Forelimb muscle (tissue), 1 donor: Measurements from ENCODE around the gene CHN1. TPM values are rescaled to one million over a fixed set of nuclear protein-coding genes. Genes with fewer than 3 reads are reported as not detected.

Experiments used
- DNase-seq: peaks from one replicate; pipeline ENCODE4 v3.0.0-alpha.2; 2013; ENCODE audit warnings: low read depth
- polyA plus RNA-seq: library from polyadenylated mRNA; unstranded; fragments of 120-200 nt; gene quantifications from one replicate; pipeline ENCODE4 v1.2.1, GENCODE V29; 2013; ENCODE audit not compliant: insufficient read length

Gene CHN1
- polyA plus RNA-seq, 1 donor: 12.1 TPM

DNA sequence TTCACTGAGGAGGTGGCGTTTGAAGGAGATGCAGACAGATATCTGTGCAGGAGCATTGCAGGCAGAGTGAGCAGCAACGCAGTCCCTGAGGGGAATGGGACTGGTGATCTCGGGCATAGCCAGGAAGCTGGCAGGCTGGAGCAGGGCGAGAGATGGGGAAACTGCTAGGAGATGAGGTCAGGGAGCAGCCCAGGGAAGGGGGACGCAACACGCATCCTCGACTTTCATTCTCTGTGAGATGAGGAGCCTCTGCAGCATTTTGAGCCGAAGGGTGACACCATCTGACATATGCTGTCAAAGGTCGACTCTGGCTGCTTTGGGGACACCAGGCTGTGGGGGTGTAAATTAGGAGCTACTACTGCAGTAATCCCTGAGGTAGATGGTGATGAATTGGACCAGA is 236.6 kb downstream of the CHN1 start:
- DNase-seq: no peak

DNA sequence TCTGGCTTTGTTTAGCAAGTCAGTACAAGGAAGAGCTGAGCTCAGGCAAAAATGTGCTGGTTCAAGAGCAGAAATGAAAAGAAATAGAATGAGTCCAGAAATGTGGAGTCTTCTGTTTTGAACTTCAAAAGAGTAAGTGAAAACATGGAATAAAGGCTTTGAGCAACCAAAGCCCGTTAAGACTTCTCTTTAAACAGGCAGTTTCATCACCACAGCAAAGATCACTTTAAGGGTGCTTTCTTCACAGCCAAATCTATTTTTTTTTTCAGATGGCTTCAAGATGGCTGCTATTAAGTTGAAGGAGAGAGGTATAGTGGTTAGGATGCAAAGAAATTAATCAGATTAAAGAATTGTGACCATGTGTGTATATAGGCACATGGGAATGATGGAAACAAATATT is 238.9 kb downstream of the CHN1 start:
- DNase-seq: no peak

DNA sequence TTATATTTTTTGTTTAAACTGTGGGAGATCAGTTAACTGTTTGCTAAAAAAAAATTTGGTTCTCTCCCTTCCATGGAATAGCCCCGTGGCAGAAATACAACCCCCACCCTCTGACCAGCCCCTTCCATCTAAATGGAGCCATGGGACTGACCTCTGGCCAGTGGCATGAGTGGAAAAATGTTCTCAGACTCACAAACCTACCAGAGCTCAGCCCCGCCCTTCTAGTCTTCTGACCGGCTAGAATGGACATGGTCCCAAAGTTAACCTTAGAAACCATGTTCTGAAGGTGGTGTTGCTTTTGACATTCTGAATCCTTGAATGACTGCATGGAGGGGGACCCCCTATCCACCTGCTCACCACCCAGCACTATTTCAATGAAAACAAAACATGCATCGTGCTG is 239.6 kb downstream of the CHN1 start:
- no peak for DNase-seq

DNA sequence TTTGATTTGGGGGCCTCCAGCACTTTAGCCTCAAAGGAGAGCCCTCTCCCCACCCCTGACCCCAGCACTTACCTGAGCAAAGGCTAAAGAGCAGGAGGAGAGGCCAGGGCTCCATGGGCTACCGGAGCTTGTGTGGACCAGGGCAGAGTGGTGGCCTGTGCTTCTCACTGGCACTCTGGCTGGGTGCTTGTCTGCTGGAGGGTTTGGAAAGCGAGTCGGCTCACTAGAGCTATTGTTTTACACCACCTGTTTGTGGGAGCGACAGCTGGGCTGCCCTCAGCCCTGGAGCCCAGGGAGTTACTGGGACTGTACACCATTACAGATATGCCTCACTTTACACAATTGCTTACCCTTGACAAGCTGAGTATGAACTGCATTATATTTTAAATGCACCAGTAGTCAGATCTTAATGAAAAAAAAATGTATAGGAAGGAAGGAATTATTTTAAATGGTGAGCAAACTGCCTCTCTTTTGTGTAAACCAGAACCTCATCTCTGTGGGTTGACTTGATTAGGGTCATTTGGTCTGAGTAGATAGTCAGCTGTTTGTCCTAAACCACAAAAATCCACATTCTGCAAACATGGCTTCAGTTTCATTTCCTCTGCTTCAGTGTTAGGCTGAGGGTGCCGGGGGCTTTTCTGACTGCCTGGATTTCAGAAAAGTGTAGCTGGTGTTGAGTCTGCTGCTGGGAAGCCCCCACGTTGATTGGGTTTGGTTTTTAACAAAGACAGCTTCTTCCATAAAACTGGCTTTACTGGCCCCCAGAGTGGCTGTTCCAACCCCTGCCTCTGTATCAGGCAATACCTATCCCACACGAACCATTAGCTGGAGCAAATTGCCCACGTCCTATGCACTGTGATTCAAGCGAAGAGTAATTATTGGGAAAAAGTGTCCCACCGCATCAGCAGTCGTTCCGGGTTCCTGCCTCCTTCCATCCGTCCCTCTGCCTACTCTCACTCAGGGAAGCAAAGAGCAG is 240.6 kb downstream of the CHN1 start, which contains the start of gene CHRNA1:
Gene CHRNA1 (minus strand): TSS at position 193 of the 976 bp plus-strand sequence. CDS start 78 bp downstream, at position 115.
- no peak for DNase-seq

DNA sequence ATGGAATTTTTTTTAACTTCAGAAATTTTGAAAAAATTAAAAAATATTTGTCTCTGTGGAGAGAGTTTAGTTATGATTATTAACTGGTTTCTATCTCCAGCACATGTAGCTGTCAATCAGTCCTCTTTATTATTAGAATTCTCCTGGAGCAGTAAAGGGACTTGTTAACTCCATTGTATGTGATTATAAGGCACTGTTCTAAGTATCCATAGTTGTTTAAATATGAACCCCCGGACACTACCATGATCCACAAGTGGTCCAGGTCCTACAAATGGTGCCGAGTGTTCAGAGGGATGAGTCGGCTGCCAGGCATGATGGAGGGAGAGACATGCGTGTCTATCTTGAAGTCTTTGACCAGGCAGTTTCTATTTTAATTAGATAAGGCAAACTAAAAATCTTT is 241.4 kb downstream of the CHN1 start:
- DNase-seq: no peak

DNA sequence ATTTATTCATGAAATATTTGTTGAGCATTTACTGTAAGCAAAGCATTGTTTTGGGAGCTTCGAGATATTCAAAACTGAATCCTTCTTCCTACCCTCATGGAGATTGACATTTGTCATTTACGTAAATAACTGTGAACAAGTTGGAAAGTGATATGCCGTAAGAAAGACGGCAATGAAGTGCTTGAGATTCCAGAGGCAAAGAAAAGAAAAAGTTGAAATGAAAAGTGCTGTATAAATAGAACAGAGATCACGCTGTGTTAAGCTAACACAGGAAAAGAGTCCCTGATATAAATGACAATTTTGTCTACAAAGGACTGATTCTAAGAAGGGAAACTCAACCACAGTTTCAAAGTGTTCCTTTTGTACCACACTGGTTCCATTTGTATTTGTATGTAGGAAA is 242.7 kb downstream of the CHN1 start:
- DNase-seq: no peak

DNA sequence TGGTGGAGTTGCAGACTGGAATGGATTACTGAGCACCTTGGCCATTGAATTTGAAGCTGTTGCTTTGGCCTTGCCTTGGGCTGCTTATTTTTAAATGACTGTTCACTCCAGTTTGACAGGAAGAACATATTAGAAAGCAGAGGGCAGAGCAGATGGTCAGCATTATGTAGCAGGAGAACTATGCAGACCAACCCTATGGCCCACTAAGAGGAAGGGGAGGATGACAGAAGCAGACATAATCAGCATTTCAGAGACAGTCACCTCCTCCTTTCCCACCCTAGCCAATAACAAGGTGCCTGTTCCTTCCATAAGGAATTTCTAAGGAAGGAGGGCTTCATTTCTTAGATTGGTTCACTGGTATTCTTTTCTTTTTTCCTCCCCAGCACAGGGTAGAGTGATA is 243.3 kb downstream of the CHN1 start:
- DNase-seq: no peak

DNA sequence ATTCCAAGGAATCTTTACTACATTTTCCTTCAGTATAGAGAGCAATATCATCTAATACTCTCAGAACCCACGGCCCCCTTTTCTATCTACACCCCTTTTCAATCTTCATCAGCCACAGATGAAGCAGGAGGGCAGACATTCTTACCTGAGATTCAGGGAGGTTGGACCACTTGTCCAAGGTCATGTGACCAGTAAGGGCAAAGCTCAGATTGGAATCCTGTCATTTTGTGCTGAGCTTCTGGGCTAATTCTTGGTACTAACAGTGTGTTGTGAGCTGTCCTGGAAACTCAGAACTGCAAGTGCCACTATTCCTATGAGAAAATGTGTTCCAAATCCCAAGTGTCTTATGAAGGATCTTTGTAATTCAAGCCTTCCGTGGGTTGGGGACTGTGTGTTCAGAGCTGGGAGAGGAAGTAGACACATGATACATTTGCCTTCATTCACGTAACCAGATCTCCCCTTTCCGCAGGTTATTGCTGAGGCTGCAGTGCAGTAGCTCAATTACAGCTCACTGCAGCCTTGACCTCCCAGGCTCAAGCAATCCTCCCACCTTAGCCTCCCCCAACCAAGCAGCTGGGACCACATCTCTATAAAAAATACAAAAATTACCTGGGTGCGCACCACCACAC is 244.2 kb downstream of the CHN1 start:
- DNase-seq: no peak

DNA sequence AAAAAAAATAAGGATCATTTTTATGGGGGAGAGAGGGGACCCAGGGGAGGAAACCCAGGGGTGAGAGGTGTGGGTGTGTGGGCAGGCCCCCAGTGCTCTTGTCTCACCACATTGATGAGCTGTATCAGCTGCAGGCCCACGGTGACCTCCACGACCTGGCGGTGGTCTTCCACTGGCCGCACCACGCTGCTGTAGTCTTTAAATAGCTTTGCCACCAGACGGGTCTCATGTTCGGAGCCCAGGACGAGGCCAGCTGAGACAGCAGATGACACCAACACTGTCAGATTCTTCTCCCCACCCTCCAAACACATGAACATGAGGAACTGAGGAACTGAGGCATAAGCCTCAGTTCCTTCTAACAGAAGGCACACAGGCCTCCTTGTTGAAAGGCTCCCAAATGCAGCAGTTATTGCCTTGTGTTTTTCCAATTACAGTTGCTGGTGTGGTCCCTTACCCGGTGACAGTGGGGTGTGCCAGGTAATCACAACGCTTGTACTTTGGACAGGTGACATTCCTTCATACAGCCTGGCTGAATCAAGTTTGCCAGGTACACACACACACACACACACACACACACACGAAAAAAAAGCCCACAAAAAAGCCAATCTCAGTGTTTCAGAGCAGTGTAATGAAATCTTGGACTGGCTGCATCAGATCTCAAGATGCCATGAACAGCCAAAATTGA is 245.7 kb downstream of the CHN1 start:
- no peak for DNase-seq

DNA sequence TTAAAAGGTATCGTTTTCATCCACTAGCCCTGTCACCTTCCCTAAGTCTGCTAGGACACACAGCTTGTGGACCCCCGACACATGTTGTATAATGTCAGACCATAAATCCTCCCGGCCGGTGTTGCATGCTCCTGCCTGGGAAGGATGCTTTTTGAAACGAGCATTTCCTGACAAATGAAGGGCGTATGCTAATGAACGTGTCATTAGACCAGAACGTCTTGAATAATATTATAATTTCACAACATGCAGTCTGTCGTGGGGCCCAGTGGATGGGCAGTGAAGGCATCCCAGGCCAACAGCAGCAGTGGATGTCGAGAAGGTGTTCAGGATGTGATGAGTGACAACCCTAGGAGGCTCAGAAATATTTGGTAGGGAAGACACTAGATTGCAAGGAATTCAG is 248.4 kb downstream of the CHN1 start:
- DNase-seq: no peak

DNA sequence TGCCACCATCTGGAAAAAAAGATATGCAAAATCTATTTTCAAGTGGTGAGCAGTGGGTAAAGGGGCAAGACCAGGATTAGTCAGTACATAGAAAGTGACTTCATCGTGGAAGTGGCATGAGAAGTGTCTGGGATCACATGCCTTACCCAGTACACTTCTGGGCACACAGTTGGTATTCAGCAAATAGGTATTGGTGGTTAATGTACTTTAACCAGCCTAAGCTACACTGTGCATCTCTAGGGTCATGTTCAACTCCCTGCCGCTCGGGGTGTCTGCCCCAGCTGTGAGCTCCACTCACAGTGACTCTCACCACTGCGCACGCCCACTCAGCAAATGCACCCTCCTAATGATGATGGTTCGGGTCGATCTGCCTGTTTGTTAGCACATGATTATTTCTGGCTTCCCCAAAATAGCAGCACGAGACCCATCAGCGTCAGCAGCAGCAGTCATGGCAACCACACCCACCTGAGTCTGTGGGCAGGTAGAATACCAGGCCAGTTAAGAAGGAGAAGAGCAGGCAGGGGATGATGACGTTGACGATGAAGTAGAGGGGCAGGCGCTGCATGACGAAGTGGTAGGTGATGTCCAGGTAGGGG is 252.0 kb downstream of the CHN1 start:
- no peak for DNase-seq

DNA sequence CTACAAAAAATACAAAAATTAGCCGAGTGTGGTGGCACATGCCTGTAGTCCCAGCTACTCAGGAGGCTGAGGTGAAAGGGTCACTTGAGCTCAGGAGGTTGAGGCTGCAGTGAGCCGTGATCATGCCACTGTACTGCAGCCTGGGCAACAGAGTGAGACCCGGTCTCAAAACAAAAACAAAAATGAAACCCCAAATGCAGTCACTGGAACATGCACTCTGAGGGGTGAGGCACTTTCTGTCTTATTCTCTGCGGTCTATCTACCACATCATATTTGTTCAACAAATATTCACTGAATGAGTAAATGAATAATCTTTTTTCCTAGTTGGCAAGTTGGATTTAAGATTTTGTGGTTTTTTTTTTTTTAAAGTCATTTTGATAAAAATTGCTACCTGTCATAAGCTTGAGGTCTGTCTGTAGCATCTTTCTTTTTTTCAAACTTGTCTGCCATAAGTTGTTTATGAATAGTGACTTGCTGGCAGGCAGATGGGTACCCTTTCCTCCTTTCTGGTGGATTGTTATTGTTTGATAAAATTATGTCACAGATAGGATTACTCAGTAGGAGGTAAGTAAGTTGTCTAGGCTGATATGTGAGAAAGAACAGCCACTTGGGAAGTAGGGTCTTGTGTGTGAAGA is 252.7 kb downstream of the CHN1 start:
- no peak for DNase-seq

DNA sequence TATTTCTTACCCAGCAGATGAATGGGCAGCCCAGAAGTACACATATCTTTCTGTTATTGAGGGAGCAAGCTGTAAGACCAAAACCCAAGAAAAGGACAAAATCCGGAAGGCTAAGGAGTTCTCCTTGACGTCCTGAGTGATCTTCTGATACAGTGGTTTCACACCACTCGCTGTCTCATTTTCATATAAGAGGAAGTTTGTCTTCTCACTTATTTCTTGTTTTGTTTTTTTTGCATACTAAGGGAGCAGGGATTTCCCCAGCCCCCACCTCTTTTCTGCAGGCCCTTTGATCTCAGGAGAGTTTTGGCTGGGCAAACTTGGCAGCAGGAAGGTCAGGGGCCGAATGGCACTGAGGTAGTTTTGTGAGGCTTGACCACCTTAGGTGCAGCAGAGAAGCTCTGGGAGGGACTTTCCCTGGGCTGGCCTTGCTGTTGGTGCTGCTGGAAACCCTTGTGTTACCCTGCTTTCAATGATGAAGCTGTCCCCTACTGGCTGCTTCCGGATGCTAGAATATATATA is 254.2 kb downstream of the CHN1 start:
- no peak for DNase-seq

DNA sequence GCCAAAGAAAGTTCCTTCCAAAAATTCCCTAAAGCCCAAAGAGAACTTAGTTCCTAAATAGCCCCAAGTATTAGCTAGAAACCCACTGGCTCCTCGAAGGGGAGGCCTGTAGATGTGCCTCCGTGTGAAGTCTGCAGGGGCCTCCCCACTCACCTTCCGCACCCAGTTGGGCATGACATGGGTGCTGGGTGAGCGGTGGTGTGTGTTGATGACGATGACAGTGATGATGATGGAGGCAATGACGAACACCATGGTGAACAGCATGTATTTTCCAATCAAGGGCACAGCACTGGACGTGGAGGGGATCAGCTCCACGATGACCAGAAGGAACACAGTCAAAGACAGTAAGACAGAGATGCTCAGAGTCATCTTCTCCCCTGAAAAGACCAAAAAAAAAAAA is 255.4 kb downstream of the CHN1 start:
- no peak for DNase-seq

DNA sequence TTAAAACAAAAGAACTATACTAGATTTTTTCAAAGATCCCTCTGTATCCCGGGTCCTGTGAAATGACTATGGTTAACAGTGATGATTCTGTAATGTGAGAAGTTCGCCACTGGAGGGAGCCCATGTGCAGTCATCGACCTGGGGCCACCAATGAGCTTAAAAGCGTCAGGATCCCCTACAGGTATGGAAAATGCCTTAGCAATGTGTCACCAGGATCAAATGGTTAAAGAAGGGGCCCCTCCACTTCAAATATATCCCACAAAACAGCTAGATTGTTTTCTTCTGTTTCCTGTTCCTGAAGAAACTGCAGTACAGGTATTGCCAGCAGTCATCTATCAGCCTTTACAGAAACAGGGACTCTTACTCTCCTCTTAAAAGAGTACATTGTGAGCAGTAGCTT is 256.2 kb downstream of the CHN1 start:
- no peak for DNase-seq

Other genes with a start within 250 kb of the CHN1 start
- gene CHRNA1, start 240.9 kb downstream of the CHN1 start, polyA plus RNA-seq: 158 TPM
- 34.8 TPM for gene ATF2, start 162.8 kb upstream of the CHN1 start, polyA plus RNA-seq
- 251 TPM for gene ATP5MC3, start 176.3 kb upstream of the CHN1 start, polyA plus RNA-seq